ENCODE results near the gene CFAP58. TPM values are rescaled to one million over a fixed set of nuclear protein-coding genes. Genes with fewer than 3 reads are reported as not detected.

CFAP58 gene
- not detected for total RNA-seq
- polyA plus RNA-seq (2013, experiment 1 of 2), result not detected
- polyA plus RNA-seq (2013, experiment 2 of 2), result 0.01 TPM
- 0 to 1.1 (median 0.06) reads per million in 172 experiments for total RNA-seq

- H3K27me3 Mint-ChIP-seq, result no peaks in the 10 kb centered on the region
- H3K4me3 Mint-ChIP-seq, result peak within 1 kb of the TSS; percentile 26
- Histone ChIP-seq H3K36me3 (ENCODE audit: insufficient read depth, low read length) (no peaks in the 10 kb centered on the region), H3K27ac (ENCODE audit: low read depth in 1 of 2, low read length in 2 of 2) (no peak within 1 kb of the TSS), H3K9me3 (ENCODE audit: control insufficient read depth in 1 of 2, insufficient read depth in 1 of 2, low read length in 2 of 2) (no peaks in the 10 kb centered on the region), H3K27me3 (ENCODE audit: control insufficient read depth in 1 of 2, insufficient read depth in 2 of 2, low read length in 2 of 2) (no peaks in the 10 kb centered on the region), H3K4me3 (ENCODE audit: low read length) (peak within 1 kb of the TSS; percentile 46), H3K4me1 (ENCODE audit: insufficient read depth, low read length) (peaks cover 27% of the 10 kb centered on the region)
- CTCF ChIA-PET, result interaction anchor here (0.5 to 5.6 kb wide), 21 partner anchors 12 to 486 kb away, joined by 3 to 107 read pairs (median 5); partner anchors contain the start of gene ITPRIP
- TF ChIP-seq CTCF (IDR thresholded peaks at IDR 0.05), result peak; percentile 84
- peak; percentile 84 to 97 (median 88) for DNase-seq
- no peaks in the 10 kb centered on the region for H3K9me3 Mint-ChIP-seq
- peak; percentile 80 for ATAC-seq (ENCODE audit: poor library complexity)
- no peak within 1 kb of the TSS for H3K27ac Mint-ChIP-seq
- POLR2A ChIA-PET, result interaction anchor here (1.1 to 4.9 kb wide), 13 partner anchors 15 to 98 kb away, joined by 3 to 58 read pairs (median 4); partner anchors contain the start of genes GSTO1 and ITPRIP
- H3K4me1 Mint-ChIP-seq (ENCODE audit: low read depth), result peaks cover 12% of the 10 kb centered on the region
- intact Hi-C loops (cut with DNase I, micrococcal nuclease), result loop anchor here in 1 of 2 experiments (2.0 kb wide), 1 partner anchor 15 kb away; the partner anchor contains the start of gene ITPRIP
- H3K36me3 Mint-ChIP-seq (ENCODE audit: low read depth), result no peaks in the 10 kb centered on the region
Measured at GRCh38 chr10:104353325-104354048, at the start of gene CFAP58. CFAP58 (plus strand) TSS chr10:104353833; CDS start chr10:104353898, 65 bp downstream.

GRCh38 chr10:104304356-104304745, 49.3 kb upstream of the CFAP58 start:
- Mint-ChIP-seq H3K4me1 (ENCODE audit: low read depth) (peaks cover 79% of the 10 kb centered on the region), H3K27me3 (no peaks in the 10 kb centered on the region), H3K9me3 (no peaks in the 10 kb centered on the region), H3K4me3 (no peak overlapping the region), H3K27ac (peak overlapping the region; percentile 35), H3K36me3 (ENCODE audit: low read depth) (peaks cover 13% of the 10 kb centered on the region)
- DNase-seq (no peak), ATAC-seq (ENCODE audit: poor library complexity) (no peak)
- Histone ChIP-seq H3K27ac (ENCODE audit: low read depth in 1 of 2, low read length in 2 of 2) (no peak overlapping the region), H3K36me3 (ENCODE audit: insufficient read depth, low read length) (no peaks in the 10 kb centered on the region), H3K27me3 (ENCODE audit: control insufficient read depth in 1 of 2, insufficient read depth in 2 of 2, low read length in 2 of 2) (no peaks in the 10 kb centered on the region), H3K9me3 (ENCODE audit: control insufficient read depth in 1 of 2, insufficient read depth in 1 of 2, low read length in 2 of 2) (no peaks in the 10 kb centered on the region), H3K4me1 (ENCODE audit: insufficient read depth, low read length) (peaks cover 73% of the 10 kb centered on the region), H3K4me3 (ENCODE audit: low read length) (no peak overlapping the region)
- no peak for TF ChIP-seq CTCF (IDR thresholded peaks at IDR 0.05)
- CTCF ChIA-PET, result interaction anchor here (1.8 to 6.0 kb wide), 5 partner anchors 9 to 47 kb away, joined by 11 to 107 read pairs (median 37); partner anchors contain the start of genes CFAP58 and ITPRIP
- POLR2A ChIA-PET, result interaction anchor here (1.1 to 5.6 kb wide), 2 partner anchors 34 to 48 kb away, joined by 3 to 58 read pairs; partner anchors contain the start of genes CFAP58 and ITPRIP
- intact Hi-C loops (cut with DNase I, micrococcal nuclease), result no loop called here

- no peak for TF ChIP-seq CTCF (IDR thresholded peaks at IDR 0.05)
- DNase-seq, result no peak
- Histone ChIP-seq H3K4me1 (ENCODE audit: insufficient read depth, low read length) (peaks cover 78% of the 10 kb centered on the region), H3K4me3 (ENCODE audit: low read length) (no peak overlapping the region), H3K36me3 (ENCODE audit: insufficient read depth, low read length) (no peaks in the 10 kb centered on the region), H3K9me3 (ENCODE audit: control insufficient read depth in 1 of 2, insufficient read depth in 1 of 2, low read length in 2 of 2) (no peaks in the 10 kb centered on the region), H3K27me3 (ENCODE audit: control insufficient read depth in 1 of 2, insufficient read depth in 2 of 2, low read length in 2 of 2) (no peaks in the 10 kb centered on the region), H3K27ac (ENCODE audit: low read depth in 1 of 2, low read length in 2 of 2) (no peak overlapping the region)
- Mint-ChIP-seq H3K27me3 (no peaks in the 10 kb centered on the region), H3K36me3 (ENCODE audit: low read depth) (peaks cover 13% of the 10 kb centered on the region), H3K4me1 (ENCODE audit: low read depth) (peaks cover 79% of the 10 kb centered on the region), H3K9me3 (no peaks in the 10 kb centered on the region), H3K27ac (peak overlapping the region; percentile 16), H3K4me3 (no peak overlapping the region)
- ChIA-PET POLR2A (interaction anchor here (1.2 to 5.6 kb wide), 7 partner anchors 16 to 47 kb away, joined by 4 to 99 read pairs (median 30); partner anchors contain the start of genes CFAP58 and ITPRIP), CTCF (interaction anchor here (1.2 to 6.0 kb wide), 12 partner anchors 9 to 57 kb away, joined by 3 to 107 read pairs (median 12); partner anchors contain the start of genes CFAP58 and ITPRIP)
- ATAC-seq (ENCODE audit: poor library complexity), result no peak
- intact Hi-C loops (cut with DNase I, micrococcal nuclease), result loop anchor here (1.0 kb wide), 3 partner anchors 14 to 45 kb away; partner anchors contain the start of gene ITPRIP (in 1 of the 2)
Measured at GRCh38 chr10:104304927-104305326, 48.7 kb upstream of the CFAP58 start.
